ENCODE measurements around the gene SDHA.
"Not testable (repeated sequence)": the region's sequence is repeated elsewhere in the genome, so short reads cannot be mapped to it uniquely, and the experiment has no call there.

- not testable (repeated sequence) for TF ChIP-seq POLR2A, EP300 (IDR thresholded peaks at IDR 0.05)
- TF ChIP-seq, protein P1, sequence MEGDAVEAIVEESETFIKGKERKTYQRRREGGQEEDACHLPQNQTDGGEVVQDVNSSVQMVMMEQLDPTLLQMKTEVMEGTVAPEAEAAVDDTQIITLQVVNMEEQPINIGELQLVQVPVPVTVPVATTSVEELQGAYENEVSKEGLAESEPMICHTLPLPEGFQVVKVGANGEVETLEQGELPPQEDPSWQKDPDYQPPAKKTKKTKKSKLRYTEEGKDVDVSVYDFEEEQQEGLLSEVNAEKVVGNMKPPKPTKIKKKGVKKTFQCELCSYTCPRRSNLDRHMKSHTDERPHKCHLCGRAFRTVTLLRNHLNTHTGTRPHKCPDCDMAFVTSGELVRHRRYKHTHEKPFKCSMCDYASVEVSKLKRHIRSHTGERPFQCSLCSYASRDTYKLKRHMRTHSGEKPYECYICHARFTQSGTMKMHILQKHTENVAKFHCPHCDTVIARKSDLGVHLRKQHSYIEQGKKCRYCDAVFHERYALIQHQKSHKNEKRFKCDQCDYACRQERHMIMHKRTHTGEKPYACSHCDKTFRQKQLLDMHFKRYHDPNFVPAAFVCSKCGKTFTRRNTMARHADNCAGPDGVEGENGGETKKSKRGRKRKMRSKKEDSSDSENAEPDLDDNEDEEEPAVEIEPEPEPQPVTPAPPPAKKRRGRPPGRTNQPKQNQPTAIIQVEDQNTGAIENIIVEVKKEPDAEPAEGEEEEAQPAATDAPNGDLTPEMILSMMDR (IDR thresholded peaks at IDR 0.05), result not testable (repeated sequence)
Observed at GRCh38 chr5:300691-301435, 82.7 kb downstream of the SDHA start.
